Measurements from ENCODE around the gene SLC17A5. TPM values are rescaled to one million over a fixed set of nuclear protein-coding genes. Genes with fewer than 3 reads are reported as not detected.

Gene SLC17A5
- total RNA-seq, 2 experiments from 2014 or later: 5.0 to 5.7 TPM

Other genes with a start within 250 kb of the SLC17A5 start
- gene CGAS, start 201.7 kb downstream of the SLC17A5 start, total RNA-seq: 10 to 100 TPM; 32.4 to 33.1 TPM
- 10 to 100 TPM; 51.7 to 54.3 TPM for gene MTO1, start 192.3 kb downstream of the SLC17A5 start, total RNA-seq
- gene EEF1A1, start 133.0 kb downstream of the SLC17A5 start, total RNA-seq: 1,000 to 10,000 TPM; 7,075 to 7,486 TPM
- gene CD109, start 42.2 kb upstream of the SLC17A5 start, total RNA-seq: 1 to 10 TPM; 4.4 to 5.0 TPM